Endometrial microvascular endothelial cells (primary cell): Measurements from ENCODE around the gene GLTP. TPM values are rescaled to one million over a fixed set of nuclear protein-coding genes. Genes with fewer than 3 reads are reported as not detected.

Experiments used
- in situ Hi-C: cut with HindIII; loops from 2 replicates; pipeline ENCODE4 v1.10.0; 2017; ENCODE audit warnings: low sequenced_read_pairs, low pct_unique_long_range_greater_than_20kb; ENCODE audit errors: inconsistent ontology term
- total RNA-seq: library from RNA; depleted of rRNA; stranded (reverse); fragments of >200 nt; gene quantifications from one replicate; pipeline ENCODE4 v1.2.3, GENCODE V29; 2015; ENCODE audit errors: inconsistent ontology term

GLTP gene
- total RNA-seq, 1 donor from 2014 or later = 93.0 TPM

DNA sequence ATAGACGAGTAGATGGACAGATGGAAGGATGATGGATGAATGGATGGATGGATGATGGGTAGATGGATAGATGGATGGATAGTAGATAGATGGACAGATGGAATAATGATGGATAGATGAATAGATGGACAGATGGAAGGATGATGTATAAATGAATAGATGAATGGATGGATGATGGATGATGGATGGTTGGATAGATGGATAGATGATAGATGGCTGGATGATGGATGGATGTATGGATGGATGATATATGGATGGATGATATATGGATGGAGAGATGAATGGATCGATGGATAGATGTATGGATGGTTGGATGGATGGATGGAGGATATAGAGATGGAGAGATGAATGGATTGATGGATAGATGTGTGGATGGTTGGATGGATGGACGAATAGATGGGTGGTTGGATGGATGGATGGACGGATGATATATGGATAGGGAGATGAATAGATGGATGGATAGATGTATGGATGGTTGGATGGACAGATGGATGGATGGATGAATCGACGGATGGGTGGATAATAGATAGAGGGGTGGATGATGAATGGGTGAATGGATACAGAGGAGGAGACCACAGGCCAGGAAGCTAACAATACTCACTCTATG is 66.4 kb downstream of the GLTP start:
- in situ Hi-C loops = no loop called here

- in situ Hi-C loops = no loop called here
These were observed 68.7 kb downstream of the GLTP start for GRCh38 chr12:109811624-109811995.

DNA sequence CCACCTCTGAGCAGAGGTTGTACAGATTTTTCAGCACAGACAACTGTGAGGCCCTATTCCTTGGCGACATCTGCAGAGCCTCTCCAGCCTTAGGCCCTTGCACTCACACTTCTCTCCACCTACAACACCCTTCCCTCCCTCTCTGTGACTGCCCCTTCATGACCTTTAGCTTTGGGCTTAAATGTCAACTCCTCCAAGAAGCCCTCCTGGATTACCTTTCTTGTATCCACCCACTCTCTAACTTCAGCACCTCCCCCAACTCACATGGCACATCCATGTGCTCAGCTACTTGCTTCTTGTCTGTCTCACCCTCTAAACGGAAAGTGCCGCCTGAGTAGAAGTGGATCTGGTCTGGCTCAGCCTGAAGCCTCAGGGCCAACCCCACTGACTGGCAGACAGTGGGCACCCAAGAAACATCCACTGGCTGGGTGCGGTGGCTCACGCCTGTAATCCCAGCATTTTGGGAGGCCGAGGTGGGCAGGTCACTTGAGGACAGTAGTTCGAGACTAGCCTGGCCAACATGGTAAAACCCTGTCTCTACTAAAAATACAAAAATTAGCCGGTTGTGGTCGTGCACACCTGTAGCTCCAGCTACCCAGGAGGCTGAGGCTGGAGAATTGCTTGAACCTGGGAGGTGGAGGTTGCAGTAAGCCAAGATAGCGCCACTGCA is 69.3 kb downstream of the GLTP start:
- in situ Hi-C loops = no loop called here

DNA sequence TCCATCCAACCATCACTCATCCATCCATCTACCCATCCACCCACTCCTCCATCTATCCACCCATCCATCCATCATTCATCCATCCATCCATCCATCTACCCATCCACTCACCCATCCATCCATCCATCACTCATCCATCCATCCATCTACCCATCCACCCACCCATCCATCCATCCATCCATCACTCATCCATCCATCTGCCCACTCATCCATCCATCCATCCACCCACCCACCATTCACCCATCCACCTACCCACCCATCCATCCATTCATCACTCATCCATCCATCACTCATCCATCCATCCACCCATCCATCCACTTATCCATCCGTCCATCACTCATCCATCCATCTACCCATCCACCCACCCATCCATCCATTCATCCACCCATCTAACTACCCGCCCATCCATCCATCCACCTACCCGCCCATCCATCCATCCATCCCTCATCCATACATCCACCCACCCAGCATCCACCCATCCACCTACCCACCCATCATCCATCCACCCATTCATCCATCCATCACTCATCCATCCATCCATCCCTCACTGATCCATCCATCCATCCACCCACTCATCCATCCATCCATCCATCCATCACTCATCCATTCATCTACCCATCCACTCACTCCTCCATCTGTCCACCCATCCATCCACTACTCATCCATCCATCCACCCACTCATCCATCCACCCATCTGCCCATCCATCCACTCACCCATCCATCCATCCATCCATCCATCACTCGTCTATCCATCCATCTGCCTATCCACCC is 71.3 kb downstream of the GLTP start:
- in situ Hi-C loops = no loop called here

GRCh38 chr12:109807954-109808643 is 72.2 kb downstream of the GLTP start:
- in situ Hi-C loops = no loop called here

GRCh38 chr12:109804820-109805761 is 75.2 kb downstream of the GLTP start:
- in situ Hi-C loops = no loop called here

- in situ Hi-C loops = no loop called here
These were observed 76.7 kb downstream of the GLTP start for GRCh38 chr12:109803678-109804077.

DNA sequence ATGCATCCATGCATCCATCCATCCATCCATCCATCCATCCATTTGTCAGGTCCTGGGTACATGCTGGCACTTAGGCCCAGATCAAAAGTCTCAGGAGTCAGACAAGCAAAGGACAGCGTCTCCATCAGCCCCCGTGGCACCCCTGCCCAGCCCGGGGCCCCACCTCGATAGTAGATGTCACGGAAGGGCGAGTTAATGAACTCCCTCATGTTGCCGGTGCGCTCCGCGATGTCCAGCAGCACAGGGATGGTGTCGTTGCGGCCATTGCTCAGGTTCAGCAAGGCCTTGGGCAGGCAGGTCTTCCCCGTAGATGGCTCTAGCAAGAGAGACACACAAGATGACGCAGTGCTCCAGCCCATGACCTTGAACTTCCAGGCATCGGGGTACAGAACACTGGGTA is 77.5 kb downstream of the GLTP start:
- in situ Hi-C loops = no loop called here

Other genes with a start within 250 kb of the GLTP start
- gene FAM222A, start 166.7 kb downstream of the GLTP start, total RNA-seq = 1.0 TPM
- gene TRPV4, start 47.1 kb downstream of the GLTP start, total RNA-seq = 3.3 TPM
- 35.3 TPM for gene TCHP, start 19.7 kb upstream of the GLTP start, total RNA-seq
- gene GIT2, start 115.8 kb upstream of the GLTP start, total RNA-seq = 39.9 TPM
- 36.8 TPM for gene ANKRD13A, start 118.9 kb upstream of the GLTP start, total RNA-seq
- gene C12orf76, start 168.0 kb upstream of the GLTP start, total RNA-seq = 8.5 TPM
- 2.9 TPM for gene IFT81, start 243.8 kb upstream of the GLTP start, total RNA-seq